Adrenal gland (tissue), 5 donors: ENCODE results near the gene RRBP1.

ENCODE experiments used
- POLR2A ChIP-seq, 2 donors: fragments of 450-650 bp; IDR thresholded peaks; one replicate each; pipeline ENCODE4 v1.6.1; 2017; ENCODE audit warnings: antibody characterized with exemption in 2 of 2, mild to moderate bottlenecking in 2 of 2, moderate library complexity in 1 of 2
- TF ChIP-seq, protein P1 (sequence below), 6 experiments: fragments of 450-650 bp in 4 of 6; fragments of 200-600 bp in 2 of 6; sonication (generic) in 1 of 6; IDR thresholded peaks; 1 replicate in 5 of 6; 2 replicates in 1 of 6; pipeline versions ENCODE4 v1.5.1 to v1.8.0; 2016 to 2021; ENCODE audit warnings: antibody characterized with exemption in 6 of 6, mild to moderate bottlenecking in 2 of 6, moderate library complexity in 1 of 6
- donor health status: DM: no; HTN: no; CAD: no.

DNA sequence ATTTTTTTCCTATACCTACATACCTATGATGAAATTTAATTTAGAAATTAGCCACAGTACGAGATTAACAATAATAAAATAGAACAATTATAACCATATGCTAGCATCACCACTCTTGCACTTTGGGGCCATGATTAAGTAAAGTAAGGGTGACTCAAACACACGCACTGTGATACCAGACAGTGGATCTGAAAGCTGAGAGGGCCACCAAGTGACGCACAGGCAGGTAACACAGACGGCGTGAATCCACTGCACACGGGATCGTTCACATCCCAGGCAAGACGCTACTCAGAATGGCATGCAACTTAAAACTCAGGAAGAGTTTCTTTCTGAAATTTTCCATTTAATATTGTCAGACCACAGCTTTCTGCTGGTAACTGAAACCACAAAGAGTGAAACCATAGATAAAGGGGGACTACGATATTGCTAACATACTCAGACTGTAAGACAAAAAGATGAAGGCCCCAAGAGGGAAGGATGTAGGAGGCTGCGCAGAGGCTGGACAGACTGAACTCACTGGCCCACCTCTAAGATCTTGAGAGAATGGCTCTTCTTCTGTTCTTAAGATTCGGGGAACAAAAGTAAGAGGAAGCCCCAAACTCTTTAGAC, 17.9 kb downstream of the RRBP1 start:
- TF ChIP-seq, protein P1, sequence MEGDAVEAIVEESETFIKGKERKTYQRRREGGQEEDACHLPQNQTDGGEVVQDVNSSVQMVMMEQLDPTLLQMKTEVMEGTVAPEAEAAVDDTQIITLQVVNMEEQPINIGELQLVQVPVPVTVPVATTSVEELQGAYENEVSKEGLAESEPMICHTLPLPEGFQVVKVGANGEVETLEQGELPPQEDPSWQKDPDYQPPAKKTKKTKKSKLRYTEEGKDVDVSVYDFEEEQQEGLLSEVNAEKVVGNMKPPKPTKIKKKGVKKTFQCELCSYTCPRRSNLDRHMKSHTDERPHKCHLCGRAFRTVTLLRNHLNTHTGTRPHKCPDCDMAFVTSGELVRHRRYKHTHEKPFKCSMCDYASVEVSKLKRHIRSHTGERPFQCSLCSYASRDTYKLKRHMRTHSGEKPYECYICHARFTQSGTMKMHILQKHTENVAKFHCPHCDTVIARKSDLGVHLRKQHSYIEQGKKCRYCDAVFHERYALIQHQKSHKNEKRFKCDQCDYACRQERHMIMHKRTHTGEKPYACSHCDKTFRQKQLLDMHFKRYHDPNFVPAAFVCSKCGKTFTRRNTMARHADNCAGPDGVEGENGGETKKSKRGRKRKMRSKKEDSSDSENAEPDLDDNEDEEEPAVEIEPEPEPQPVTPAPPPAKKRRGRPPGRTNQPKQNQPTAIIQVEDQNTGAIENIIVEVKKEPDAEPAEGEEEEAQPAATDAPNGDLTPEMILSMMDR (IDR thresholded peaks at IDR 0.05): no peak
- no peak for TF ChIP-seq POLR2A (IDR thresholded peaks at IDR 0.05)
